Erythroblast (primary cell): Measurements from ENCODE around the gene C1QTNF5.

Experiments
- GATA1 ChIP-seq: IDR thresholded peaks from 2 replicates; pipeline ENCODE4 v1.6.1; 2011; ENCODE audit warnings: low read depth, mild to moderate bottlenecking, control low read depth, low read length, moderate library complexity
- POLR2A ChIP-seq: IDR thresholded peaks from 2 replicates; pipeline ENCODE4 v1.6.1; 2011; ENCODE audit warnings: mild to moderate bottlenecking, low read length

- no peak for TF ChIP-seq POLR2A
- no peak for TF ChIP-seq GATA1
Measured at GRCh38 chr11:119366690-119367620, 26.3 kb upstream of the C1QTNF5 start.
